A549 (cell line): ENCODE data around the gene INPPL1. TPM values are rescaled to one million over a fixed set of nuclear protein-coding genes. Genes with fewer than 3 reads are reported as not detected.

Experiments used
- ATAC-seq, 2 experiments: fragments of 200-7000 bp in 1 of 2; fragments of >200 bp in 1 of 2; cut with Nextera tagmentation in 1 of 2; cut with Tn5 transposase in 1 of 2; 3 replicates each; pipeline versions ENCODE4 v1.8.0 to v1.9.1; 2018 to 2020; ENCODE audit warnings: mild to moderate bottlenecking in 1 of 2, moderate library complexity in 1 of 2
- CTCF ChIA-PET: fragments of 300-600 bp; sonication (Branson Sonifier 250); formaldehyde crosslinking; extraction: SDS; loops from one replicate; lab custom pipeline; 2021; ENCODE audit warnings: antibody characterized with exemption, inconsistent platforms; lab: Yijun Ruan, JAX
- POLR2A ChIA-PET: fragments of 350-600 bp; formaldehyde crosslinking; extraction: SDS; loops from one replicate; lab custom pipeline; 2021; ENCODE audit warnings: antibody characterized with exemption, inconsistent platforms; lab: Yijun Ruan, JAX
- DNase-seq, 2 experiments: peaks; one replicate each; pipeline versions ENCODE4 v3.0.0 to v3.0.0-alpha.2; 2011 to 2016; ENCODE audit warnings: low read depth in 1 of 2, low spot score in 1 of 2
- FAIRE-seq: peaks from 2 replicates; lab custom pipeline; 2011; peaks lifted over from hg19 to GRCh38; lab: Jason Lieb, UNC
- H3K27ac ChIP-seq, 2 experiments: fragments of >200 bp; sonication (Bioruptor Twin); formaldehyde crosslinking; 3 replicates each; pipeline ENCODE4 v1.5.1; 2016 to 2017
- H3K4me1 ChIP-seq: fragments of >200 bp; sonication (Bioruptor Twin); formaldehyde crosslinking; 3 replicates; pipeline ENCODE4 v1.6.1; 2016
- H3K4me2 ChIP-seq: fragments of >200 bp; sonication (Bioruptor Twin); formaldehyde crosslinking; 3 replicates; pipeline ENCODE4 v1.6.1; 2016
- H3K4me3 ChIP-seq: fragments of >200 bp; sonication (Bioruptor Twin); formaldehyde crosslinking; 3 replicates; pipeline ENCODE4 v1.5.1; 2016
- H3K9me3 ChIP-seq: fragments of >200 bp; sonication (Bioruptor Twin); formaldehyde crosslinking; 3 replicates; pipeline ENCODE4 v1.6.1; 2016
- CBX2 ChIP-seq: fragments of 200-600 bp; sonication (generic); IDR thresholded peaks from 2 replicates; pipeline ENCODE4 v1.6.1; 2016; ENCODE audit warnings: low read depth, mild to moderate bottlenecking, borderline replicate concordance
- CEBPB ChIP-seq, 2 experiments: fragments of >200 bp in 1 of 2; sonication (Bioruptor Twin) in 1 of 2; formaldehyde crosslinking in 1 of 2; IDR thresholded peaks; 2 replicates each; pipeline ENCODE4 v1.6.1; 2012 to 2016
- CHD2 ChIP-seq: fragments of 150-350 bp; IDR thresholded peaks from 2 replicates; pipeline ENCODE4 v1.6.1; 2014; ENCODE audit warnings: low read length; ENCODE audit not compliant: partially characterized antibody
- CHD4 ChIP-seq: fragments of 200-600 bp; sonication (generic); IDR thresholded peaks from 2 replicates; pipeline ENCODE4 v1.6.1; 2016; ENCODE audit warnings: antibody characterized with exemption, mild to moderate bottlenecking, borderline replicate concordance
- E2F6 ChIP-seq: IDR thresholded peaks from 2 replicates; pipeline ENCODE4 v1.6.1; 2012; ENCODE audit warnings: low read depth, borderline replicate concordance
- EHMT2 ChIP-seq: fragments of 200-600 bp; sonication (generic); IDR thresholded peaks from 2 replicates; pipeline ENCODE4 v1.6.1; 2016; ENCODE audit warnings: antibody characterized with exemption, low read depth, mild to moderate bottlenecking, moderate library complexity
- EP300 ChIP-seq, 2 experiments: fragments of >200 bp; sonication (Bioruptor Twin); formaldehyde crosslinking; IDR thresholded peaks; 2 replicates in 1 of 2; 3 replicates in 1 of 2; pipeline ENCODE4 v1.6.1; 2016 to 2017
- HMGXB4 ChIP-seq: fragments of 250-450 bp; sonication (Bioruptor Pico); IDR thresholded peaks from 2 replicates; pipeline ENCODE4 v1.5.0; 2021; ENCODE audit warnings: mild to moderate bottlenecking, moderate library complexity, borderline replicate concordance
- HOXA7 ChIP-seq: fragments of 250-450 bp; sonication (Bioruptor Pico); IDR thresholded peaks from 2 replicates; pipeline ENCODE4 v1.5.0; 2020; ENCODE audit warnings: mild to moderate bottlenecking, moderate library complexity
- MAZ ChIP-seq: fragments of 150-350 bp; IDR thresholded peaks from 2 replicates; pipeline ENCODE4 v1.6.1; 2014; ENCODE audit warnings: antibody characterized with exemption, low read depth, low read length, borderline replicate concordance
- NFE2L2 ChIP-seq: fragments of 150-350 bp; conservative IDR thresholded peaks from 2 replicates; pipeline ENCODE4 v1.6.1; 2014; ENCODE audit warnings: low read length
- PHF8 ChIP-seq: fragments of 200-600 bp; sonication (generic); IDR thresholded peaks from 2 replicates; pipeline ENCODE4 v1.6.1; 2016; ENCODE audit warnings: low read depth, mild to moderate bottlenecking, antibody characterized with exemption, moderate library complexity, borderline replicate concordance
- POLR2A ChIP-seq: IDR thresholded peaks from 2 replicates; pipeline ENCODE4 v1.6.1; 2012; ENCODE audit warnings: mild to moderate bottlenecking, low read length
- RFX5 ChIP-seq: fragments of 450-650 bp; IDR thresholded peaks from 2 replicates; pipeline ENCODE4 v1.7.1; 2014; ENCODE audit warnings: antibody characterized with exemption, mild to moderate bottlenecking, moderate library complexity
- ZC3H11A ChIP-seq: fragments of 450-650 bp; IDR thresholded peaks from 2 replicates; pipeline ENCODE4 v1.6.1; 2014; ENCODE audit warnings: antibody characterized with exemption, mild to moderate bottlenecking
- ZSCAN20 ChIP-seq: fragments of 250-450 bp; sonication (Bioruptor Pico); IDR thresholded peaks from 2 replicates; pipeline ENCODE4 v1.8.0; 2022; ENCODE audit warnings: mild to moderate bottlenecking, moderate library complexity
- WGBS: methylation state at CpG from one replicate; pipeline ENCODE4 v1.1.6; 2017; ENCODE audit errors: missing lambda C conversion rate; 5-methylcytosine and 5-hydroxymethylcytosine counted together
- polyA plus RNA-seq, 4 experiments: library from polyadenylated mRNA; depleted of rRNA in 3 of 4; stranded (reverse); fragments of >200 nt; fragmentation: RNase III in 1 of 4; extraction: RNeasy Plus Mini Kit Qiagen cat#74134 plus additional on column Dnase treatment in 1 of 4; gene quantifications; 2 replicates in 3 of 4; 3 replicates in 1 of 4; pipeline ENCODE4 v1.2.3, GENCODE V29; 2011 to 2017
- TF ChIP-seq, protein P1 (sequence below): fragments of 200-600 bp; sonication (generic); IDR thresholded peaks from 2 replicates; pipeline ENCODE4 v1.6.1; 2016; ENCODE audit warnings: antibody characterized with exemption, mild to moderate bottlenecking, moderate library complexity
- TF ChIP-seq, protein P2 (sequence below): fragments of 150-350 bp; IDR thresholded peaks from 2 replicates; pipeline ENCODE4 v1.6.1; 2014; ENCODE audit warnings: low read depth, mild to moderate bottlenecking, low read length

Gene INPPL1
- polyA plus RNA-seq, 2 of the 4 experiments (the other 2 are of a cell fraction): 67.4 to 103 TPM

GRCh38 chr11:72253392-72253791, 28.8 kb downstream of the INPPL1 start:
- 62% methylated on average over 3 of the region's 3 CpGs for WGBS
- POLR2A ChIA-PET: no interaction called here
- H3K27ac ChIP-seq: no peak overlapping the region
- ATAC-seq (no peak), FAIRE-seq (no peak), DNase-seq (no peak)
- H3K4me1 ChIP-seq: no peaks in the 10 kb centered on the region
- TF ChIP-seq PHF8: no peak
- no peak for TF ChIP-seq ZC3H11A
- no peak for TF ChIP-seq POLR2A
- H3K4me2 ChIP-seq: no peak overlapping the region
- no peak overlapping the region for H3K4me3 ChIP-seq
- H3K9me3 ChIP-seq: peaks cover 7% of the 10 kb centered on the region; the same call in 1 of the 3 replicates
- CTCF ChIA-PET: interaction anchor here (1.1 to 1.2 kb wide), 2 partner anchors 16 to 1098 kb away, joined by 3 read pairs; no protein-coding TSS in a partner anchor

DNA sequence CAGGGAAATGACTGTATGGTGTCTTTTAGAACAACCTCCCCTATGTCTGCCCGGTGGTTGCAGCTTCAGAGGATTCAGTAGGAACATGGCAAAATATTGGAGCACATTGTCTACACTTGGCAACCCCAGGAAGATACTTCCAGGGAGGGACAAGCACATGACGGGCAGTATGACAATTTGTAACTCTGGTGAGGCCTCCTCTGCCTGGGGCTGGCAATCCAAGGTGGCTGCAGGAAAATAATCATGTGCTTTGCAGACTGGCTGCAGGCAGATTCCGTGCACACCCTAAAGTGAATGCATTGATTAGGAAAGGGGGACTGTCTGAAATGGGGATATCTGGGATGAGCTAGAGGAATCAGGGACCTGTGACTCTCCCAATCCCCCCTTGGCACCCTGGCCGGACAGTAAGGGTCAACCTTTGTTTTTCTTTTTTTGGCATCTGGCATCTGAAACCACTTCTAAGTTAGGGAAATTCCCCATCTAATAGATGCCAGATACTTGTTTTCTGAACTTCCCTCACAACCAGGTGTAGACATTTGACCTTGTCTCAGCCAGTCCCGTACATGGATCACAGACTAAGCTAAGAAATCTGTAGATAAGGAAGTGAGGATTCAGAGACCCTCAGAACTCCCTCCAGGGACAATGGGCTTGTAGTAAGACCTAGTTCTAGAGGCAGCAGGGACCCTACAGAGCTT, 29.9 kb downstream of the INPPL1 start:
- Histone ChIP-seq H3K27ac (no peak overlapping the region), H3K9me3 (peaks cover 7% of the 10 kb centered on the region; the same call in 1 of the 3 replicates), H3K4me1 (no peaks in the 10 kb centered on the region), H3K4me2 (no peak overlapping the region), H3K4me3 (no peak overlapping the region)
- TF ChIP-seq, protein P1, sequence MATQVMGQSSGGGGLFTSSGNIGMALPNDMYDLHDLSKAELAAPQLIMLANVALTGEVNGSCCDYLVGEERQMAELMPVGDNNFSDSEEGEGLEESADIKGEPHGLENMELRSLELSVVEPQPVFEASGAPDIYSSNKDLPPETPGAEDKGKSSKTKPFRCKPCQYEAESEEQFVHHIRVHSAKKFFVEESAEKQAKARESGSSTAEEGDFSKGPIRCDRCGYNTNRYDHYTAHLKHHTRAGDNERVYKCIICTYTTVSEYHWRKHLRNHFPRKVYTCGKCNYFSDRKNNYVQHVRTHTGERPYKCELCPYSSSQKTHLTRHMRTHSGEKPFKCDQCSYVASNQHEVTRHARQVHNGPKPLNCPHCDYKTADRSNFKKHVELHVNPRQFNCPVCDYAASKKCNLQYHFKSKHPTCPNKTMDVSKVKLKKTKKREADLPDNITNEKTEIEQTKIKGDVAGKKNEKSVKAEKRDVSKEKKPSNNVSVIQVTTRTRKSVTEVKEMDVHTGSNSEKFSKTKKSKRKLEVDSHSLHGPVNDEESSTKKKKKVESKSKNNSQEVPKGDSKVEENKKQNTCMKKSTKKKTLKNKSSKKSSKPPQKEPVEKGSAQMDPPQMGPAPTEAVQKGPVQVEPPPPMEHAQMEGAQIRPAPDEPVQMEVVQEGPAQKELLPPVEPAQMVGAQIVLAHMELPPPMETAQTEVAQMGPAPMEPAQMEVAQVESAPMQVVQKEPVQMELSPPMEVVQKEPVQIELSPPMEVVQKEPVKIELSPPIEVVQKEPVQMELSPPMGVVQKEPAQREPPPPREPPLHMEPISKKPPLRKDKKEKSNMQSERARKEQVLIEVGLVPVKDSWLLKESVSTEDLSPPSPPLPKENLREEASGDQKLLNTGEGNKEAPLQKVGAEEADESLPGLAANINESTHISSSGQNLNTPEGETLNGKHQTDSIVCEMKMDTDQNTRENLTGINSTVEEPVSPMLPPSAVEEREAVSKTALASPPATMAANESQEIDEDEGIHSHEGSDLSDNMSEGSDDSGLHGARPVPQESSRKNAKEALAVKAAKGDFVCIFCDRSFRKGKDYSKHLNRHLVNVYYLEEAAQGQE: no peak
- no peak for TF ChIP-seq EHMT2
- TF ChIP-seq HMGXB4 (CRISPR knock-in tag): no peak
- no peak for TF ChIP-seq MAZ
- no peak for TF ChIP-seq E2F6
- TF ChIP-seq, protein P2, sequence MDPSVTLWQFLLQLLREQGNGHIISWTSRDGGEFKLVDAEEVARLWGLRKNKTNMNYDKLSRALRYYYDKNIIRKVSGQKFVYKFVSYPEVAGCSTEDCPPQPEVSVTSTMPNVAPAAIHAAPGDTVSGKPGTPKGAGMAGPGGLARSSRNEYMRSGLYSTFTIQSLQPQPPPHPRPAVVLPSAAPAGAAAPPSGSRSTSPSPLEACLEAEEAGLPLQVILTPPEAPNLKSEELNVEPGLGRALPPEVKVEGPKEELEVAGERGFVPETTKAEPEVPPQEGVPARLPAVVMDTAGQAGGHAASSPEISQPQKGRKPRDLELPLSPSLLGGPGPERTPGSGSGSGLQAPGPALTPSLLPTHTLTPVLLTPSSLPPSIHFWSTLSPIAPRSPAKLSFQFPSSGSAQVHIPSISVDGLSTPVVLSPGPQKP: no peak
- TF ChIP-seq EP300 (IDR thresholded peaks at IDR 0.05): no peak
- TF ChIP-seq RFX5: no peak
- TF ChIP-seq CHD2: no peak
- no peak for TF ChIP-seq CHD4
- TF ChIP-seq ZSCAN20: no peak
- TF ChIP-seq HOXA7 (CRISPR knock-in tag): no peak
- TF ChIP-seq CBX2: no peak
- no peak for TF ChIP-seq NFE2L2
- TF ChIP-seq CEBPB (IDR thresholded peaks at IDR 0.05): no peak
- 39% methylated on average over 5 of the region's 5 CpGs for WGBS
- POLR2A ChIA-PET: no interaction called here
- CTCF ChIA-PET: interaction anchor here (1.1 to 3.2 kb wide), 3 partner anchors 17 to 1097 kb away, joined by 3 to 17 read pairs (median 5); no protein-coding TSS in a partner anchor
- DNase-seq (no peak), FAIRE-seq (no peak), ATAC-seq (no peak)
